Measurements from ENCODE around the gene TMEM182. TPM values are rescaled to one million over a fixed set of nuclear protein-coding genes. Genes with fewer than 3 reads are reported as not detected.

Gene TMEM182
- total RNA-seq, 1 experiment from 2014 or later, result 13.7 TPM

DNA sequence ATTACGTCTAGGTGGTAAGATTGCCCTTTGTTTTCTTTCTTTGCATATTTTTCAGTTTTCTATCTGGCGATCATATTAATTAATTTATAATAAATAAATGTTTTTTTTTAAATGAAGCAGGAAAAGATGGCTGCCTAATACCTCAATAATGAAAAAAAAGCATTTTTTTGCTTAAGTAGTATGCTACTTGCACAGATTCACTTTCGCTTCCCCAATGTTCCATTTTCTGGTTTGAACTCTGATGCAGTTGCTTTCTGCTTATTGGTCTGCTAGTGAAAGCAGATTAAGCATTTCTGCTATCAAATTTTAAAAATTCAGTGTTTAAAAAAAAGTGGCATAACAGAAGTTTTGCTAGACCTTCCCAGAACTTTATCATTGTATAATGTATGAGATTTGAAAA lies 11.9 kb upstream of the TMEM182 start:
- no peak for TF ChIP-seq EZH2 (IDR thresholded peaks at IDR 0.05; ENCODE audit: low read depth)
- TF ChIP-seq, protein P1, sequence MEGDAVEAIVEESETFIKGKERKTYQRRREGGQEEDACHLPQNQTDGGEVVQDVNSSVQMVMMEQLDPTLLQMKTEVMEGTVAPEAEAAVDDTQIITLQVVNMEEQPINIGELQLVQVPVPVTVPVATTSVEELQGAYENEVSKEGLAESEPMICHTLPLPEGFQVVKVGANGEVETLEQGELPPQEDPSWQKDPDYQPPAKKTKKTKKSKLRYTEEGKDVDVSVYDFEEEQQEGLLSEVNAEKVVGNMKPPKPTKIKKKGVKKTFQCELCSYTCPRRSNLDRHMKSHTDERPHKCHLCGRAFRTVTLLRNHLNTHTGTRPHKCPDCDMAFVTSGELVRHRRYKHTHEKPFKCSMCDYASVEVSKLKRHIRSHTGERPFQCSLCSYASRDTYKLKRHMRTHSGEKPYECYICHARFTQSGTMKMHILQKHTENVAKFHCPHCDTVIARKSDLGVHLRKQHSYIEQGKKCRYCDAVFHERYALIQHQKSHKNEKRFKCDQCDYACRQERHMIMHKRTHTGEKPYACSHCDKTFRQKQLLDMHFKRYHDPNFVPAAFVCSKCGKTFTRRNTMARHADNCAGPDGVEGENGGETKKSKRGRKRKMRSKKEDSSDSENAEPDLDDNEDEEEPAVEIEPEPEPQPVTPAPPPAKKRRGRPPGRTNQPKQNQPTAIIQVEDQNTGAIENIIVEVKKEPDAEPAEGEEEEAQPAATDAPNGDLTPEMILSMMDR (conservative IDR thresholded peaks at IDR 0.05), result no peak
- Histone ChIP-seq H3K36me3 (ENCODE audit: low read depth) (no peaks in the 10 kb centered on the region), H3K27ac (no peak overlapping the region), H3K9me2 (ENCODE audit: insufficient read depth) (no peaks in the 10 kb centered on the region), H2AFZ (no peak overlapping the region), H3K9me3 (ENCODE audit: insufficient read depth, low read depth) (no peaks in the 10 kb centered on the region), H3K27me3 (ENCODE audit: insufficient read depth, low read depth) (no peaks in the 10 kb centered on the region), H3K79me2 (ENCODE audit: low read depth) (0 out of 2 replicates have a peak, but pooled peaks cover 4% of the 10 kb centered on the region), H3K4me2 (no peak overlapping the region), H4K20me1 (ENCODE audit: insufficient read depth) (peaks cover 4% of the 10 kb centered on the region; the same call in 1 of the 2 replicates), H3K4me1 (replicated peaks; ENCODE audit: insufficient read depth) (no peaks in the 10 kb centered on the region), H3K4me3 (no peak overlapping the region), H3F3A (ENCODE audit: insufficient read depth, low read depth) (no peaks in the 10 kb centered on the region)
- DNase-seq, result no peak
- no TSS peak for BruUV-seq (replicated peaks)
- POLR2A ChIA-PET (ENCODE audit: unreplicated experiment), result no interaction called here
- CTCF ChIA-PET, result no interaction called here
- intact Hi-C loops (cut with micrococcal nuclease; ENCODE audit: unreplicated experiment), result no loop called here

DNA sequence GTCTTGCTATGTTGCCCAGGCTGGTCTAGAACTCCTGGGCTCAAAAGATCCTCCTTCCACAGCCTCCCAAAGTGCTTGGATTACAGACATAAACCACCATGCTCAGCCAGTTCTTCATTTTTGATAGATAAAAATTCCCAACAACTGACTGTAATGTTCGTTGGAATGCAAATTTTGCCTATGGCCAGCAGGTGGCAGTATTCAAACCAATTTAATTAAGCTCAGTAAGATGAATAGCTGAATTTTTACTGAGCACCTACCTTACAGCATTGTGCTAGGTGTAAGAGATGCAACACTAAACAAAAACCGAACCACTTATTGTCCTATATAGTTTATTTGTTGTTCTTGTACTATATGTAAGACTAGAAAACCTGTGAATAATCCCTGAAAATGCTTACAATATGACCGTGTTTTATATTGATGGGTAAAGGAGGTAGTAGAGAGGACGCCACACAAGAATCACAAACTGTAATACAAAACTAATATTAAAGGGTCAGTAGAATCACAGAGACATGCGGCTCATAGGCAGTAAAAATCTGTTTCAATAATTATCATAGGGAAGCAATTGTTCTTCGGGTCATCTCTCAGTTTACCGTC lies 8.2 kb upstream of the TMEM182 start:
- peaks cover 4% of the 10 kb centered on the region; the same call in 1 of the 2 replicates for H4K20me1 ChIP-seq (ENCODE audit: insufficient read depth)
- no TSS peak for BruUV-seq (replicated peaks)
- ChIA-PET POLR2A (ENCODE audit: unreplicated experiment) (interaction anchor here (0.6 to 0.7 kb wide), 3 partner anchors 20 to 232 kb away, joined by 3 to 6 read pairs (median 5); no protein-coding TSS in a partner anchor), CTCF (interaction anchor here (0.7 to 1.0 kb wide), 6 partner anchors 9 to 1450 kb away, joined by 3 to 7 read pairs (median 4); partner anchors contain the start of gene TMEM182)
- no peaks in the 10 kb centered on the region for H3K9me2 ChIP-seq (ENCODE audit: insufficient read depth)
- H3K4me1 ChIP-seq (replicated peaks; ENCODE audit: insufficient read depth), result no peaks in the 10 kb centered on the region
- H3K4me2 ChIP-seq, result no peak overlapping the region
- intact Hi-C loops (cut with micrococcal nuclease; ENCODE audit: unreplicated experiment), result loop anchor here (2.0 kb wide), 1 partner anchor 53 kb away; no protein-coding TSS in a partner anchor
- no peaks in the 10 kb centered on the region for H3F3A ChIP-seq (ENCODE audit: insufficient read depth, low read depth)
- H3K27me3 ChIP-seq (ENCODE audit: insufficient read depth, low read depth), result no peaks in the 10 kb centered on the region
- H3K4me3 ChIP-seq, result no peak overlapping the region
- H3K9me3 ChIP-seq (ENCODE audit: insufficient read depth, low read depth), result no peaks in the 10 kb centered on the region
- DNase-seq, result peak; percentile 2 to 45
- no peak for TF ChIP-seq EZH2 (IDR thresholded peaks at IDR 0.05; ENCODE audit: low read depth)
- TF ChIP-seq, protein P1 (conservative IDR thresholded peaks at IDR 0.05), result peak; percentile 88
- no peak overlapping the region for H2AFZ ChIP-seq
- H3K79me2 ChIP-seq (ENCODE audit: low read depth), result no peaks in the 10 kb centered on the region
- H3K36me3 ChIP-seq (ENCODE audit: low read depth), result no peaks in the 10 kb centered on the region
- H3K27ac ChIP-seq, result no peak overlapping the region

DNA sequence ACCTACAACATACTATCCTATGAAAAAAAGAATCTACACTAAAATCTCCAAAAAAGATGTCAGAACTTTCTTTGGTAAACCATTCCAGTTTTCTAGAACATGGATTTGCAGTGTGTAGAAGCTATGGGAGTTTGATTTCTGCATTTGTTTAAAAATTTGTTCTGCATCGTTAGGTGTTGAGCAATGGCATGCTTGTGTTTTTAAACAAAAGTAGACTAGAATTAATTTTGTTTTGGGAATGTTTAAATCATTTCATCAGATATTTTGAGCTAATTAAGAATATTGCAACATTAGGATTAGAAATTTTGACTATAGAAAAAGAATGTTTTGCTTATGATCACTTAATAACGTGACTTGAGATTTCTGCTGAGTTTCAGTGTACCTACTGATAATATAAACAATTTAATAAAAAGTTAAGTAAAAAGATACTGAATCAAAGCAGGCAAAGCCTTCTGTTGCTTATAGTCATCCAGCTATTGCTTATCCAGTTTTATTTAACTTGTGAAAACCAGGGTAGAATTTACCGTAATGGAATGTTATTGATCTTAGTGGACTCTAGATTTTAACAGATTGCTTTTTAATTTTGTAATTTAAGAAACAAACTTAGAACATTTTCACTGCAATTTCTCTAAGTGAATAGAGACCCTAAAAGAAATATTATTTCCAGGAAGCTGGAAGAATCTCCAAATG lies 7.2 kb upstream of the TMEM182 start:
- POLR2A ChIA-PET (ENCODE audit: unreplicated experiment), result no interaction called here
- Histone ChIP-seq H3K4me2 (no peak overlapping the region), H3K27me3 (ENCODE audit: insufficient read depth, low read depth) (no peaks in the 10 kb centered on the region), H3K9me3 (ENCODE audit: insufficient read depth, low read depth) (no peaks in the 10 kb centered on the region), H3F3A (ENCODE audit: insufficient read depth, low read depth) (no peaks in the 10 kb centered on the region), H4K20me1 (ENCODE audit: insufficient read depth) (peaks cover 4% of the 10 kb centered on the region; the same call in 1 of the 2 replicates), H2AFZ (no peak overlapping the region), H3K79me2 (ENCODE audit: low read depth) (no peaks in the 10 kb centered on the region), H3K27ac (no peak overlapping the region), H3K4me3 (no peak overlapping the region), H3K9me2 (ENCODE audit: insufficient read depth) (no peaks in the 10 kb centered on the region), H3K36me3 (ENCODE audit: low read depth) (no peaks in the 10 kb centered on the region), H3K4me1 (replicated peaks; ENCODE audit: insufficient read depth) (no peaks in the 10 kb centered on the region)
- TF ChIP-seq, protein P1 (conservative IDR thresholded peaks at IDR 0.05), result no peak
- no peak for TF ChIP-seq EZH2 (IDR thresholded peaks at IDR 0.05; ENCODE audit: low read depth)
- no TSS peak for BruUV-seq (replicated peaks)
- CTCF ChIA-PET, result no interaction called here
- no peak for DNase-seq
- intact Hi-C loops (cut with micrococcal nuclease; ENCODE audit: unreplicated experiment), result no loop called here

Measured in PC-9 (cell line).